Lower leg skin (tissue), 3 donors: Measurements from ENCODE around the gene CCDC57.

ENCODE experiments used
- CTCF ChIP-seq, 3 donors: fragments of 450-650 bp; IDR thresholded peaks; one replicate each; pipeline ENCODE4 v1.5.1; 2016; ENCODE audit warnings: antibody characterized with exemption in 3 of 3, mild to moderate bottlenecking in 3 of 3, moderate library complexity in 2 of 3
- POLR2A ChIP-seq, 2 donors: fragments of 450-650 bp; IDR thresholded peaks; one replicate each; pipeline ENCODE4 v1.6.1; 2016 to 2017; ENCODE audit warnings: antibody characterized with exemption in 2 of 2, mild to moderate bottlenecking in 1 of 2, moderate library complexity in 1 of 2

GRCh38 chr17:82056729-82057621 lies 155.7 kb downstream of the CCDC57 start:
- TF ChIP-seq CTCF (IDR thresholded peaks at IDR 0.05), result no peak
- no peak for TF ChIP-seq POLR2A (IDR thresholded peaks at IDR 0.05)
